DOHH2 (cell line): ENCODE data around the gene SCYL1.

Experiments
- CTCF ChIP-seq: fragments of 200-600 bp; sonication (generic); IDR thresholded peaks from one replicate; pipeline ENCODE4 v1.5.1; 2014; ENCODE audit warnings: antibody characterized with exemption, mild to moderate bottlenecking, low read depth, low read length; ENCODE audit not compliant: poor library complexity, severe bottlenecking
- EZH2phosphoT487 ChIP-seq: fragments of 200-600 bp; sonication (generic); IDR thresholded peaks from 2 replicates; pipeline ENCODE4 v1.6.1; 2017; ENCODE audit warnings: borderline replicate concordance, mild to moderate bottlenecking, antibody characterized with exemption, low read length, moderate library complexity, mixed read lengths

GRCh38 chr11:65580031-65580692 lies 55.3 kb downstream of the SCYL1 start:
- TF ChIP-seq EZH2phosphoT487 (no peak), CTCF (no peak)
